Spinal cord (tissue), 10 donors: Measurements from ENCODE around the gene LIMA1. TPM values are rescaled to one million over a fixed set of nuclear protein-coding genes. Genes with fewer than 3 reads are reported as not detected.
"Not testable (repeated sequence)": the region's sequence is repeated elsewhere in the genome, so short reads cannot be mapped to it uniquely, and the experiment has no call there.

Source experiments
- DNase-seq, 6 donors: peaks; one replicate each; pipeline versions ENCODE4 v3.0.0 to v3.0.0-alpha.2; 2013 to 2015; ENCODE audit warnings: low spot score in 6 of 6, low read depth in 4 of 6
- H3K27ac ChIP-seq: one replicate; pipeline ENCODE4 v1.5.1; 2013; ENCODE audit warnings: low read depth, low read length, control low read depth
- H3K27me3 ChIP-seq: one replicate; pipeline ENCODE4 v1.6.1; 2013; ENCODE audit warnings: low read length; ENCODE audit not compliant: control insufficient read depth, insufficient read depth
- H3K36me3 ChIP-seq: one replicate; pipeline ENCODE4 v1.6.1; 2013; ENCODE audit warnings: low read length; ENCODE audit not compliant: control insufficient read depth, insufficient read depth
- H3K4me1 ChIP-seq: one replicate; pipeline ENCODE4 v1.6.1; 2013; ENCODE audit warnings: low read length; ENCODE audit not compliant: control insufficient read depth, insufficient read depth
- H3K4me3 ChIP-seq: one replicate; pipeline ENCODE4 v1.5.1; 2013; ENCODE audit warnings: low read depth, low read length, control low read depth
- H3K9me3 ChIP-seq: one replicate; pipeline ENCODE4 v1.6.1; 2013; ENCODE audit warnings: low read length; ENCODE audit not compliant: control insufficient read depth, insufficient read depth
- WGBS: methylation state at CpG from one replicate; pipeline ENCODE4 v1.1.5; 2013; ENCODE audit warnings: missing lambda C conversion rate; ENCODE audit not compliant: insufficient coverage; 5-methylcytosine and 5-hydroxymethylcytosine counted together
- polyA plus RNA-seq, 2 donors: library from polyadenylated mRNA; unstranded; fragments of 120-200 nt; gene quantifications; one replicate each; pipeline ENCODE4 v1.2.1, GENCODE V29; 2013; ENCODE audit not compliant: insufficient read length in 2 of 2
- total RNA-seq, 2 donors: library from RNA; depleted of rRNA in 1 of 2; stranded (reverse); fragments of 120-200 nt in 1 of 2; fragments of >200 nt in 1 of 2; gene quantifications; one replicate each; pipeline versions ENCODE4 v1.2.3 to v1.2.4, GENCODE V29; 2013 to 2014
- donor health status: healthy.

LIMA1 gene
- total and polyA plus RNA-seq, 4 donors = 49.3 to 77.7 (median 56.0) TPM

- H3K4me1 ChIP-seq = peaks cover under 1% of the 10 kb centered on the region
- H3K36me3 ChIP-seq = no peaks in the 10 kb centered on the region
- no peak for DNase-seq
- no peak overlapping the region for H3K27ac ChIP-seq
- no peak overlapping the region for H3K4me3 ChIP-seq
- H3K9me3 ChIP-seq = no peaks in the 10 kb centered on the region
- H3K27me3 ChIP-seq = no peaks in the 10 kb centered on the region
- 100% methylated on average over 1 of the region's 6 CpGs for whole genome bisulfite sequencing
Measured at GRCh38 chr12:50252977-50253602, 30.2 kb downstream of the LIMA1 start.

- no peak overlapping the region for H3K27ac ChIP-seq
- DNase-seq = no peak
- WGBS = 83% methylated on average over 2 of the region's 6 CpGs
Measured at GRCh38 chr12:50251619-50252252, 31.6 kb downstream of the LIMA1 start.

GRCh38 chr12:50249464-50250182 lies 33.7 kb downstream of the LIMA1 start:
- Histone ChIP-seq H3K4me1 (no peaks in the 10 kb centered on the region), H3K27me3 (no peaks in the 10 kb centered on the region), H3K27ac (no peak overlapping the region), H3K9me3 (no peaks in the 10 kb centered on the region), H3K36me3 (no peaks in the 10 kb centered on the region), H3K4me3 (no peak overlapping the region)
- no peak for DNase-seq
- 83% methylated on average over 2 of the region's 5 CpGs for WGBS

More at GRCh38 chr12:50251619-50252252, 31.6 kb downstream of the LIMA1 start:
- H3K4me3 ChIP-seq = no peak overlapping the region
- no peaks in the 10 kb centered on the region for H3K4me1 ChIP-seq
- no peaks in the 10 kb centered on the region for H3K27me3 ChIP-seq
- H3K9me3 ChIP-seq = no peaks in the 10 kb centered on the region
- no peaks in the 10 kb centered on the region for H3K36me3 ChIP-seq

- Histone ChIP-seq H3K27ac (no peak overlapping the region), H3K27me3 (no peaks in the 10 kb centered on the region), H3K9me3 (no peaks in the 10 kb centered on the region), H3K36me3 (no peaks in the 10 kb centered on the region), H3K4me3 (no peak overlapping the region), H3K4me1 (no peaks in the 10 kb centered on the region)
- no CpG with 5 or more reads among the region's 2 CpGs for WGBS
- no peak for DNase-seq
Measured at GRCh38 chr12:50248883-50249282, 34.4 kb downstream of the LIMA1 start.

GRCh38 chr12:50248411-50248810 lies 34.9 kb downstream of the LIMA1 start:
- WGBS = 100% methylated on average over 1 of the region's 4 CpGs

GRCh38 chr12:50247665-50248064 lies 35.7 kb downstream of the LIMA1 start:
- not testable (repeated sequence) for H3K9me3 ChIP-seq, DNase-seq, H3K27ac ChIP-seq, H3K4me3 ChIP-seq, H3K4me1 ChIP-seq, H3K36me3 ChIP-seq, H3K27me3 ChIP-seq
- WGBS = 83% methylated on average over 2 of the region's 9 CpGs

More at GRCh38 chr12:50248411-50248810, 34.9 kb downstream of the LIMA1 start:
- Histone ChIP-seq H3K36me3 (no peaks in the 10 kb centered on the region), H3K27ac (no peak overlapping the region), H3K27me3 (no peaks in the 10 kb centered on the region), H3K4me3 (no peak overlapping the region), H3K4me1 (no peaks in the 10 kb centered on the region), H3K9me3 (no peaks in the 10 kb centered on the region)
- peak in 1 of 6 donors; percentile 23 for DNase-seq

- peak in 1 of 6 donors; percentile 45 for DNase-seq
- Histone ChIP-seq H3K27ac (no peak overlapping the region), H3K27me3 (no peaks in the 10 kb centered on the region), H3K36me3 (no peaks in the 10 kb centered on the region), H3K4me3 (no peak overlapping the region), H3K9me3 (no peaks in the 10 kb centered on the region), H3K4me1 (no peaks in the 10 kb centered on the region)
- WGBS = no CpG with 5 or more reads among the region's 3 CpGs
Measured at GRCh38 chr12:50246873-50247612, 36.3 kb downstream of the LIMA1 start.

- no peaks in the 10 kb centered on the region for H3K4me1 ChIP-seq
- no peak for DNase-seq
- H3K9me3 ChIP-seq = no peaks in the 10 kb centered on the region
- H3K27me3 ChIP-seq = no peaks in the 10 kb centered on the region
- no peak overlapping the region for H3K4me3 ChIP-seq
- WGBS = 95% methylated on average over 6 of the region's 7 CpGs
- no peaks in the 10 kb centered on the region for H3K36me3 ChIP-seq
- no peak overlapping the region for H3K27ac ChIP-seq
Measured at GRCh38 chr12:50246197-50246865, 37.0 kb downstream of the LIMA1 start.

GRCh38 chr12:50243507-50243906 lies 39.8 kb downstream of the LIMA1 start:
- no peak overlapping the region for H3K4me3 ChIP-seq
- H3K27ac ChIP-seq = no peak overlapping the region
- no peaks in the 10 kb centered on the region for H3K4me1 ChIP-seq
- no peaks in the 10 kb centered on the region for H3K9me3 ChIP-seq
- no peaks in the 10 kb centered on the region for H3K27me3 ChIP-seq
- DNase-seq = no peak
- 65% methylated on average over 1 of the region's 1 CpG for WGBS
- no peaks in the 10 kb centered on the region for H3K36me3 ChIP-seq
